Stimulated activated CD8-positive, alpha-beta memory T cell treated with anti-CD3 and anti-CD28 coated beads, Interleukin-12 subunit alpha, Interleukin-12 subunit beta, amount 100 ng/mL, for 1 hour (primary cell): ENCODE results near the gene FAM89A.
"Not testable (repeated sequence)": the region's sequence is repeated elsewhere in the genome, so short reads cannot be mapped to it uniquely, and the experiment has no call there.

Experiments used
- DNase-seq: peaks from one replicate; pipeline ENCODE4 v3.0.0-alpha.2; 2020; ENCODE audit warnings: low read depth

FAM89A gene

GRCh38 chr1:231055271-231055670 is 15.2 kb upstream of the FAM89A start:
- no peak for DNase-seq

DNA sequence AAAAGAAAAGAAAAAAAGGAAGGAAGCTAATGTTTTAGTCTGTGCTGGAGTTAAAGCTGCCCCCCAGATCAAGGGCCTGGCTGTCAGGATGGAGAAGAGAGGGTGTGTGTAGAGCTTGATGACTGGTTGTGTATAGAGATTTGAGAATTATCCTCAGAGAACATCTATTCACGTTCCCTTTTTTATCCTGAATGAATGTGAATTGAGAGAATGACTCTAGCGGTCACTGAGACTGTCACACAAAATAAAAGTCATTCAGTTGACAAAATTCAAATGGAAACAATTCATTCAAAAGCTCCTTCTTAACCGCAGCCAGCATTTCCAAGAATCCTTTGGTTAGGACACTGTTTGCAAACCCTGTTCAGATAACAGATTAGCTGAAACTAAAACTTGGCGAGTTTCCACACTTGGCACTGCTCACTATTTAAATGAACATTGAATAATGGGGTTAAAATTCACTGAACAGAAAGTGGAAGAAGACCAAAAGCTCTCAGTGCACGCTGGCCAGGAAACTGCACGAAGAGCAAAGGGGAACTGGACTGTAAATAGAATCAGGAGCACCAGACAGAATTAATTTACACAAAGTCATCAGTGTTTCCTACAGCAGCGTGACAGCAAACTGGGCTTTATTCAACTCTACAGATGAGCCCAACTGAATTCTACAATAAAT is 13.6 kb upstream of the FAM89A start:
- DNase-seq, result no peak

GRCh38 chr1:231052777-231053176 is 12.7 kb upstream of the FAM89A start:
- no peak for DNase-seq

- DNase-seq, result not testable (repeated sequence)
Observed at GRCh38 chr1:231050932-231051331, 10.9 kb upstream of the FAM89A start.

DNA sequence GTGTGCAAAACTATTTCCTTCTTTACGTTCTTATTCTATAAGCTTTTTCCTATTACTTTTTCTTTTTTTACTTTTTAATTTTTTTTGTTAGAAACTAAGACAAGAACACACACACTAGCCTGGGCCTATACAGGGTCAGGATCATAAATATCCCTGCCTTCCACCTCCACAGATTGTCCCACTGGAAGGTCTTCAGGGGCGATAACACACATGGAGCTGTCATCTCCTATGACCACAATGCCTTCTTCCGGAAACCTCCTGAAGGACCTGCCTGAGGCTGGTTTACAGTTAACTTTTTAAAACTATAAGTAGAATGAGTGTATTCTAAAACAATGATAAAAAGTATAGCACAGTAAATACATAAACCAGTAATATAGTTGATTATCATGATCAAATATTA is 10.3 kb upstream of the FAM89A start:
- no peak for DNase-seq

- DNase-seq, result no peak
Observed at GRCh38 chr1:231049121-231049979, 9.3 kb upstream of the FAM89A start.

- DNase-seq, result not testable (repeated sequence)
Observed at GRCh38 chr1:231048419-231048818, 8.4 kb upstream of the FAM89A start.

DNA sequence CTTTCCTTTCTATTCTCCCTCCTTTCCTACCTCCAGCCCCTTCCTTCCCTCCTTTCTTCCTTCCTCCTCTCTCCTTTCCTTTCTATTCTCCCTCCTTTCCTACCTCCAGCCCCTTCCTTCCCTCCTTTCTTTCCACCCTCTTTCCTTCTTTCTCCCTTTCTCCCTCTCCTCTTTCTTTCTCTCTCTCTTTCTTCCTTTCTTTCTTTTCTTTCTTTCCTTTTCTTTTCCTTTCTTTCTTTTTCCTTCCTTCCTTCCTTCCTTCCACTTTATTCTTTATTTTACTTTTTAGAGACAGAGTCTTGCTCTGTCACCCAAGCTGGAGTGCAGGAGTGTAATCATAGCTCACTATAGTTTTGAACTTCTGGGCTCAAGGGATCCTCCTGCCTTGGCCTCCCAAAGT is 7.5 kb upstream of the FAM89A start:
- not testable (repeated sequence) for DNase-seq

DNA sequence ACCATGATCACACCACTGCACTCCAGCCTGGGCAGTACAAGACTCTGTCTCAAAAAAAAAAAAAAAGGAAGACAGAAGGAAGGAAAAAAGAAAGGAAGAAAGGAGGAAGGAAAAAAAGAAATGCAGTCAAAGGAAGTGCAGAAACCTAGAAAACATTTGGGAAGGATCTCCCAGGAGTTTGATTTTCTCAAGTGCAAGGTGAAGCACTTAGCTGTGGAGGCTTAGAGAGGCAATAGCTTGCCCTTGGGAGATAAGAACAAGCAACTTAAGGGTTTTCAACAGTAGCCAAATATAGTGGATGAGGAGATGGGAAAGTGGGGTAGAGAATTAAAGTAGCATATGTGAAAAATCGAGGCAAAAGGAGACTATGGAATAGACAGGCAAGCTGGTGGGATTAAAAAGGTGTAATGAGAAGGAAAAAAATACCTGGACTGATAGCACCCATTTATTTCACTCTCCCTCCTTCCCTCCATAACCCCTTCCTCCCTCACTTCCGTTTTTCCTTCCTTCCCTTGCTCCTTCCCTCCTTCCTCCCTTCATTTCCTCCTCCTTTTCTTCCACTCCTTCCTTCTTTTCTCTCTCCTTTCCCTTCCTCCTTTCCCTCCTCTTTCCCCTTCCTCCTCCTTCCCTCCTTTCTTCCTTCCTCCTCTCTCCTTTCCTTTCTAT is 6.8 kb upstream of the FAM89A start:
- DNase-seq, result no peak

DNA sequence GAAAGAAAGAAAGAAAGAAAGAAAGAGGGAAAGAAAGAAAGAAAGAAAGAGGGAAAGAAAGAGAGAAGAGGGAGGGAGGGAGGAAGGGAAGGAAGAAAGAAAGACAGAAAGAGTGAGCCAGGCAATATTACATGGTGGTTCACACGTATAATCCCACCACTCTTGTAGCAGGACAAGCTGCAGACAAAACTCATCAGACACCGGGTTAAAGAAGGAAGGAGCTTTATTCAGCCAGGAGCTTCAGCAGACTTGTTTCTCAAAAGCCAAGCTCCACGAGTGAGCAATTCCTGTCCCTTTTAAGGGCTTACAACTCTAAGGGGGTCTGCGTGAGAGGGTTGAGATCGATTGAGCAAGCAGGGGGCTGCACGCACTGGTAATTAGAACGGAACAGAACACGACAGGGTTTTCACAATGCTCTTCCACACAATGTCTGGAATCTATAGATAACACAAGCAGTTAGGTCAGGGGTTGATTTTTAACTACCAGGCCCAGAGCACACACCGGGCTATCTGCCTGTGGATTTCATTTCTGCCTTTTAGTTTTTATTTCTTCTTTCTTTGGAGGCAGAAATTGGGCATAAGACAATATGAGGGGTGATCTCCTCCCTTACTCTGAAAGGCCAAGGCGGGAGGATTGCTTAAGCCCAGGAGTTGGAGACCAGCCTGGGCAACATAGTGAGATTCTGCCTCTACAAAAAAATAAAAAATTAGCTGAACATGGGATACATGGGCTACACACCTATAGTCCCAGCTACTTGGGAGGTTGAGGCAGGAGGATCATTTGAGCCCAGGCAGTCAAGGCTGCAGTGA is 6.1 kb upstream of the FAM89A start:
- not testable (repeated sequence) for DNase-seq

DNA sequence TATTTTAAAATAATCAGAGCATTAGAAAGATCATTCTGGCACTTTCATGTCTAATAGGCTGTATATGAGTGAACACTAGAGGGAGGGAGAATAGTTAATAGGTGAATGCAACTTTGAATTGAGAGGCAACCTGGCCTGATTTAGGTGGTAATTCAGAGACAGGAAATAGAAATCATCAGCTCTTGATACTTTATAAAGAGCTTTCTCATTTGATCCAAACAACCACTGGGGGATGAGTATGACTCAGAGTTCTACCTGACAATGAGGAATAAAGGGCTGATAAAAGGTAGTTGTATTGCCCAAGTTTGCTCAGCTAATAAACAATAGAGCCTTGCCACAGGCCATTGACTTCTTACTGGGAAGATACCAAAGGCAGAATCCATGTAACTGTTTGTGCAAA is 5.2 kb upstream of the FAM89A start:
- DNase-seq, result no peak

DNA sequence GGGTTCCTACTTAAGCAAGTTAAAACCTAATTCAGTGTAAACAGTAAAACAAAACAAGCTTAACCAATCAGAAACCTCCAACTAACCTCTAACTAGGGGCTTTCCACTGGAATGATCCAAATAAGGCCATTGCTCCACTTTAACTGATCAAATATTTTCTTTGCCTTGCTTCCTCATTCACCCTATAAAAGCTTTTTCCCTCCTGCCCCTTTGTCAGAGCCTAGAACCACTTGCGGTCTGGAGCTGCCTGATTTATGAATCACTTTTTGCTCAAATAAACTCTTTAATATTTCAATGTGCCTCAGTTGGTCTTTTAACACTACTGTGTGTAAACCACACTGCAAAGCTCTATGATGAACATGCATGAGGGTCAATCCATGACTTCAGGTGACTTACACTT is 4.5 kb upstream of the FAM89A start:
- no peak for DNase-seq

DNA sequence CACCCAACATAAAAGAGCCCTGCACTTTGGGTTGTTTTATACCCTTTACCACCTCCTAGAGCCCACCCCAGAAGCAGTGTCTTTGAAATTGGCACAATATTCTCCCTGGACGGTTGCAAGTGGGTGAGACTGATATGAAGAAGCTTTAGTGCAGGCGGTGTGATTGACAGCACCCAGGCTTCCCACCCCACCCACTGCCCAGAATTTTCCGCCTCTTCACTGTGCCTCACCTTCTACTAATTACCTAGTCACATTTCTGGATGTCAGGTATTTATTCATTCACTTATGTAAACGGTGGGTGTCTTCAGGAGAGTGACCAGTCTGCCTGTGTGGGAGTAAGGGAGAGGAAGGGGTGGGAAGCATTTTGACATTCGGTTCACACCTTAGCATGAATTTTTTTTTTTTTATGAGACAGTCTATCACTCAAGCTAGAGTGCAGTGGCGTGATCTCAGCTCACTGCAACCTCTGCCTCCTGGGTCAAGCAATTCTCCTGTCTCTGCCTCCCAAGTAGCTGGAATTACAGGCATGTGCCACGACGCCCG is 1.7 kb upstream of the FAM89A start:
- DNase-seq, result no peak

DNA sequence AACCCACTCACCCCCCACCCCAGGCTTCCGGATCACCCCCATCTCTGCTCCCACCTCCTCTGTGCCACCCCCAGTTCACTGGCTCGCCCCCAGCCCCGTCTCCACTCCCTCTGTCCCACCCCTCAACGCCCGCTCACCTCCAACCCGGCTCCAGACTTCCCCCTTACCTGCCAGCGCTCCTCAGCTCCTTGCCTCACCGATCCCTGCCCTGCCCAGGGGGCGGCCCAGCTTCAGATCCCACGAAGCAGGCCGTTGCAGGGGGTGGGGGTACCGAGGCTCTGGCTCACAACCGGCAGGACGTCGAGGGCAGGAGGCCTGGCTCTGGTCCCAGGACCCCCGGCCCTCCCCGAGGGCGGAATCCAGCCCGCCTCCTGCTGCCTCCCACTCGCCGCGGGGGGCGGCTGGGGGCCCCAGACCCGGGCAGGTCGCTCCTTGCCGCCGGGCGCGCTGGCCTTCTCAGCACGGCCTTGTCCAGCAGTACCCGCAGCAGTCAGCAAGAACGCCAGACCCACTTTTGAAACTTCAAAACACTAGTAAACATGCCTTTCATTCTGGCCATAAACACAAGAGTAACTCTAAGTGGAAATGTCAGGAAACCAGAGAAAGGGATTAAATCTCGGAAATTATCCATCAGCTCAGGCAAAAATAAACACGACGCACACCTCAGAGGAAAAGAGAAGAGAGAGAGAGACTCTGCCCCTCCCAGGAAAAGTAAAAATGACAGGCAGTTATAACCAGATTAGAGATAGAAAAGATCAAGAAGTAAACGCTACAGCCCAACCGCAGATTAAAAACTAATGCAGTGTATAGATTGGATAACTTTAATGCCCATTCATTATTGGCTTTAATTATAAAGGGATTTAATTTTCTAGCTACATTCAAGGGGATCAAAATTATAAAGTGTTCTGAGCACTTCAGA is 1.0 kb upstream of the FAM89A start:
- no peak for DNase-seq

DNA sequence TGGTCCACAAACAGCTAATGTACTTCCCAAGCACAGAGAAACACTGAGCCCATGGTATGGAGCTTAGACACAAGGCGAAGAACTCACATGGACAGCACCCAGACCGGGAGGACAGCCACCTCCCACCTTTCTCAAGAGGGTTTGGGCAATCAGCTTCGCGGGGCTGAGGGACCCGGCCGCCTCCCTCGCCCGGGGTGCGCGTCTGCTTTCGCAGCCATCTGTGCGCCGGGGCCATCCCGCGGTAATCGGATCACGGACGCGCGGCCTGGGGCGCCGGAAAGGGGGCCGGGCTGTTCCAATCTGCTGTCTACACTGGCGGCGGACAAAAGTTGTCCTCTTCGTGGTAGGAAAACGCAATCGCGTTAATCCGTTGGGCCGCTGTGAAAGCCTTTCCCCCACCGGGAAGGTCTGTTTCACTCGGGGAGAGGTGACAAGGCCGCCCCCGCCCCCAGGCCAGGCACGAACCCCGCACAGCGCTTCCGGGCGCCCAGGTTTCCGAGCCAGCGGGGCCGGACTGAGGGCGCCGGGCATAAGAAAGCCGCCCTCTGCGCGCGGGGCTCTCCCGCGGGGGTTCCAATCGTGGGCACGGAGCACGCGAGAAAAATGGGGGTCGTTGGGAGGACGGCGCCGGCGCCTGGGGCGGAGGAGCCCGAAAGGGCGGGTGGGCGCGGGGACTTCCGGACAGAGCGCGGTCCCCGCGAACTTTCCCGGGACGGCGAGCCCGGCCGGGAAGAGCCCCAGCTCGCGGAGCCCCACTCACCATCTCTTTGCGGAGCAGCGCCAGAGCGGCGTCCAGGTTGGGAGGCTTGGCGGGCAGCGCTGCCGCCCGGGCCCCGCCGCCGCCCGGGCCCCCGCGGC is 664 bp downstream of the FAM89A start:
- no peak for DNase-seq

- no peak for DNase-seq
Observed at GRCh38 chr1:231037585-231038517, 2.2 kb downstream of the FAM89A start.

- DNase-seq, result no peak
Observed at GRCh38 chr1:231036416-231036815, 3.6 kb downstream of the FAM89A start.

GRCh38 chr1:231035799-231036198 is 4.3 kb downstream of the FAM89A start:
- no peak for DNase-seq

- no peak for DNase-seq
Observed at GRCh38 chr1:231032963-231033362, 7.1 kb downstream of the FAM89A start.
